ENCODE data around the gene NRIP3. TPM values are rescaled to one million over a fixed set of nuclear protein-coding genes. Genes with fewer than 3 reads are reported as not detected.

The NRIP3 gene
- total and polyA plus RNA-seq, 3 donors from 2014 or later, result 29.4 to 108 (median 55.1) TPM

DNA sequence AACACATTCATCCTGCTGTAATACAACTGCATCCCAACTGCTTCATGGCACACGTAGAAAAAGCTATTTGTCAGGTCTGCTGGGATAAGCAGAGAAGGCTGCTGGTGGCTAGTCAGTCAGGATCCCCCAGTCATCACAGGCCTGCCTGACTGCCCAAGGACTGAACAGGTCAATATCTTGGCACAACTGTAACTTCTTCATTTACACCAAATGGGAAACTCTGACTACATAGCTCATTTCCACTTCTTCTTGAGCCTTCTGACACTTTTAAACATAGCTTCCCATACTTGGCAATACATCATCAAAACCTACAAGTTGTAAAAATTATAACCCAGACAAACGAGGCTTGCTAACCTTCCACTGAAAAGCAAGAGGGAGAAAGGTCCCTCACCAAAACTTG, 42.4 kb downstream of the NRIP3 start:
- DNase-seq, result no peak
- Histone ChIP-seq H3K4me1 (peaks cover 22% of the 10 kb centered on the region), H3K27ac (peak overlapping the region in 1 of 2 donors; percentile 4), H3K36me3 (ENCODE audit: low read depth, missing control alignments) (no peaks in the 10 kb centered on the region), H3K4me3 (no peak overlapping the region), H3K27me3 (no peaks in the 10 kb centered on the region), H3K9me3 (no peaks in the 10 kb centered on the region)
- intact Hi-C loops (cut with DNase I; ENCODE audit: low total_unique reads), result loop anchor here (10.0 kb wide), 1 partner anchor 277 kb away; the partner anchor contains the start of genes RPL27A and TRIM66
- TF ChIP-seq, protein P1, sequence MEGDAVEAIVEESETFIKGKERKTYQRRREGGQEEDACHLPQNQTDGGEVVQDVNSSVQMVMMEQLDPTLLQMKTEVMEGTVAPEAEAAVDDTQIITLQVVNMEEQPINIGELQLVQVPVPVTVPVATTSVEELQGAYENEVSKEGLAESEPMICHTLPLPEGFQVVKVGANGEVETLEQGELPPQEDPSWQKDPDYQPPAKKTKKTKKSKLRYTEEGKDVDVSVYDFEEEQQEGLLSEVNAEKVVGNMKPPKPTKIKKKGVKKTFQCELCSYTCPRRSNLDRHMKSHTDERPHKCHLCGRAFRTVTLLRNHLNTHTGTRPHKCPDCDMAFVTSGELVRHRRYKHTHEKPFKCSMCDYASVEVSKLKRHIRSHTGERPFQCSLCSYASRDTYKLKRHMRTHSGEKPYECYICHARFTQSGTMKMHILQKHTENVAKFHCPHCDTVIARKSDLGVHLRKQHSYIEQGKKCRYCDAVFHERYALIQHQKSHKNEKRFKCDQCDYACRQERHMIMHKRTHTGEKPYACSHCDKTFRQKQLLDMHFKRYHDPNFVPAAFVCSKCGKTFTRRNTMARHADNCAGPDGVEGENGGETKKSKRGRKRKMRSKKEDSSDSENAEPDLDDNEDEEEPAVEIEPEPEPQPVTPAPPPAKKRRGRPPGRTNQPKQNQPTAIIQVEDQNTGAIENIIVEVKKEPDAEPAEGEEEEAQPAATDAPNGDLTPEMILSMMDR (IDR thresholded peaks at IDR 0.05), result no peak
- TF ChIP-seq POLR2A (IDR thresholded peaks at IDR 0.05), result no peak
- WGBS, 2 donors, result 61 to 70% methylated on average over 2 of the region's 2 CpGs

DNA sequence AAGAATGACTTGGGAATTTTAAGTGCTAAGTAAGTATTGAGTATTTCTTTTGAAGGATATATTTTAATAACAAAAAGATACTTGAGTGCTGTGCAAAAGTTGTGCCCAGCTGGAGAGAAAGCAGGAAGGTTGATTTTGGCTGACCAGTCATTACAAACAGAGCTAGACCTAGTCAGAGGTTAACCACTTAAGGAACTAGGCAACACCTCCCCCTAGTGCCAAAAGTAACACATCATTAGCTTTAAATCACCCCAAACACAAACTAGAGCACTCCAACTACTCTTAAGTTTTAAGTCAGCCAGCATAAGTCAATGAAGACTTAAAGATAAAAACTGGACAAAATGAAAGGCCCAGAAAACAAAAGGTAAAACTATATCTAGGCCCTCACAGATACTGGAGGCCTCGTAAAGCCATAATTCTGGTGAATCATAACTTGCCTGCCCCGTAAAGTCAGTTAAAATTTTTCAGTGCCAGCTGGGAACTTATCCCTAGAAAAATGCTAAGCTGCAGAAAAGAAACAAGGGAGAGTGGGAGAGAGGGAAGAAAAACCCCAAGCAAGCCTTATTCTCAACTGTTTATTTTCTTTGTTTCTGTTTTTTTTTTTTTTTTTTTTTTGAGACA, 44.1 kb downstream of the NRIP3 start:
- 13 to 43% methylated on average over 2 of the region's 2 CpGs for WGBS, 2 donors
- Histone ChIP-seq H3K27me3 (no peaks in the 10 kb centered on the region), H3K27ac (peak overlapping the region in 1 of 2 donors; percentile 69), H3K4me1 (peaks cover 22% of the 10 kb centered on the region), H3K36me3 (ENCODE audit: low read depth, missing control alignments) (no peaks in the 10 kb centered on the region), H3K9me3 (no peaks in the 10 kb centered on the region), H3K4me3 (no peak overlapping the region)
- intact Hi-C loops (cut with DNase I; ENCODE audit: low total_unique reads), result loop anchor here (10.0 kb wide), 1 partner anchor 275 kb away; the partner anchor contains the start of genes RPL27A and TRIM66
- DNase-seq, result peak; percentile 51
- TF ChIP-seq, protein P1 (IDR thresholded peaks at IDR 0.05), result peak; percentile 46 to 55 (median 52)
- no peak for TF ChIP-seq POLR2A (IDR thresholded peaks at IDR 0.05)

DNA sequence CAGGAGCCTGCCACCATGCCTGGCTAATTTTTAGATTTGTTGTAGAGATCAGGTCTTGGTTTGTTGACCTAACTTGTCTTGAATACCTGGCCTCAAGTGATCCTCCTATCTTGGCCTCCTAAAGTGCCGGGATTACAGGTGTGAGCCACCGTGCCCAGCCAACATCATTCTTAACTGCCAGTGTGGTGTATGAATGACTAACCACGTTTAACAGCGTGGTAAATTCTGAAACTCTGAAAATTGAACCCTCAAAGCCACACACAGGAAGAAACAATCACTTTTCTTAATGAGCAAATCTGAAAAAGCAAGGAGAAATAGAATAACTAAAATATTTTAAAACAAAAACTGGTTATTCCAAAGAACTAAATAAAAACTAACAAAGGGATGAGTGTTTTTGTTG, 46.9 kb downstream of the NRIP3 start:
- Histone ChIP-seq H3K27me3 (no peaks in the 10 kb centered on the region), H3K4me1 (peaks cover 8% of the 10 kb centered on the region), H3K27ac (no peak overlapping the region), H3K9me3 (no peaks in the 10 kb centered on the region), H3K36me3 (ENCODE audit: low read depth, missing control alignments) (no peaks in the 10 kb centered on the region), H3K4me3 (no peak overlapping the region)
- WGBS, 2 donors, result 97% methylated on average over 4 of the region's 4 CpGs
- no peak for TF ChIP-seq POLR2A (IDR thresholded peaks at IDR 0.05)
- TF ChIP-seq, protein P1 (IDR thresholded peaks at IDR 0.05), result no peak
- intact Hi-C loops (cut with DNase I; ENCODE audit: low total_unique reads), result no loop called here
- no peak for DNase-seq

DNA sequence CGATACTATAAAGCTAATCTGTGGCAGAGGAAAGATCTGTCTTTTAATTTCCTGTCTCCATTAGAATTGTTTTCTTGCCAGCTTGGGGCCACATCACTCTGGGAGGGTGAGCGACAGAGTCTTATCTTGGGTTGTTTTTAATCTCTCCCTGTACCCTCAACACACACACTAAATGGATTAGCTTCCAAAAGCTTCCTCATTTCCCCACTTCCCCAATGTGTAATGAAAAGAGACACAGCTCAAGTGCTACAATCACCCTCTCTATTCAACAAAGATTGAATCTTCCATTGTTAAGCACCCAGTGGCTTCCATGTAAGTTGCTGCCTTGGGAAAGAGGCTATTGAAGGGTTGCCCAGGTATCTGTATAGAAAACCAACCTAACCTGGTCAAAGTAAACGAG, 54.9 kb downstream of the NRIP3 start:
- intact Hi-C loops (cut with DNase I; ENCODE audit: low total_unique reads), result no loop called here
- H3K9me3 ChIP-seq, result no peaks in the 10 kb centered on the region
- H3K4me1 ChIP-seq, result no peaks in the 10 kb centered on the region
- 81% methylated on average over 3 of the region's 3 CpGs for WGBS, 2 donors
- no peak overlapping the region for H3K27ac ChIP-seq
- no peak for TF ChIP-seq POLR2A (IDR thresholded peaks at IDR 0.05)
- no peak for DNase-seq
- H3K36me3 ChIP-seq (ENCODE audit: low read depth, missing control alignments), result no peaks in the 10 kb centered on the region
- no peak overlapping the region for H3K4me3 ChIP-seq
- H3K27me3 ChIP-seq, result no peaks in the 10 kb centered on the region

DNA sequence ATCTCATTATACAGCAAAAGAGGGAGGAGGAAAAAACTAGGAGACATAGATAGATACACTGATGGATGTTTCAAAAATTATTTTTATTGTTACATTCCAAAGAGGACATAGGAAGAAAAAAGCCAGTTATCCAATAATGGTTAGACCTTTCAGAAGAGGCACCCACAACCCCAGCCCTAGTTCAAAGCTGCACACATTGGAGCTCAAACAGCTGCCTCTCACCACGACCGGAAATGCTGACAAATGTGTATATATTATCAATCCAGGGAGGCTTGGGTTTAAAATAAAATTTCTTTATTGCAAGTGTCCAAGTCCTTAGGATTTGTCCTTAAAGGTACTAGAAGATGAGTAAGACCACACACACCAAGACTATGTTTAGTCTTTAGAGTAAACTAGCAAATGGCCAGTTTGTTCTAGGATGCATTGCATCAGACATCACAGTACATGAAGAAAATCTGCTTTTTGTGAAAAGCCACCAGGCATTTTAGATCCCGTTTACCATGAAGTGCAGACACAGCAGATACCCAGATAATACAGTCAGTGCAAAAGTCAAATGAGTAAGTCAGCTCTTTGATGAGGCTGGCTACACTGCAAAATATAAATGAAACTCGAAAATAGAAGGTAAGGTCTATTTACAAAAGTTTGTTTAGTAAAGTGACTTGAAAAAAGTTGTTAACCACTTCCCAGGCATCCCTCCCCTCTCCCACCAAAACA, 56.4 kb downstream of the NRIP3 start:
- Histone ChIP-seq H3K4me1 (no peaks in the 10 kb centered on the region), H3K27me3 (no peaks in the 10 kb centered on the region), H3K27ac (no peak overlapping the region), H3K4me3 (no peak overlapping the region), H3K9me3 (no peaks in the 10 kb centered on the region), H3K36me3 (ENCODE audit: low read depth, missing control alignments) (no peaks in the 10 kb centered on the region)
- 83 to 89% methylated on average over 4 of the region's 4 CpGs for WGBS, 2 donors
- TF ChIP-seq, protein P1 (IDR thresholded peaks at IDR 0.05), result no peak
- TF ChIP-seq POLR2A (IDR thresholded peaks at IDR 0.05), result no peak
- DNase-seq, result no peak
- intact Hi-C loops (cut with DNase I; ENCODE audit: low total_unique reads), result no loop called here
